ENCODE measurements around the gene TBC1D3G.
"Not testable (repeated sequence)": the region's sequence is repeated elsewhere in the genome, so short reads cannot be mapped to it uniquely, and the experiment has no call there.

Gene TBC1D3G

GRCh38 chr17:36323584-36323983 is at the start of gene TBC1D3G:
TSS of gene TBC1D3G (plus strand) at chr17:36323884. CDS start at chr17:36325412, 1,528 bp downstream.
- H3K9me3 ChIP-seq (ENCODE audit: control insufficient read depth in 1 of 2, low read length in 2 of 2); H3K27ac ChIP-seq (ENCODE audit: low read length); H3K4me3 ChIP-seq (ENCODE audit: low read depth in 1 of 2, low read length in 2 of 2); H3K36me3 ChIP-seq (ENCODE audit: control insufficient read depth in 1 of 2, insufficient read depth in 2 of 2, low read length in 2 of 2); H3K27me3 ChIP-seq (ENCODE audit: low read depth, low read length); H3K4me1 ChIP-seq (ENCODE audit: control insufficient read depth in 1 of 2, insufficient read depth in 2 of 2, low read length in 2 of 2): not testable (repeated sequence)

- not testable (repeated sequence) for H3K36me3 ChIP-seq (ENCODE audit: control insufficient read depth in 1 of 2, insufficient read depth in 2 of 2, low read length in 2 of 2); H3K4me3 ChIP-seq (ENCODE audit: low read depth in 1 of 2, low read length in 2 of 2); H3K9me3 ChIP-seq (ENCODE audit: control insufficient read depth in 1 of 2, low read length in 2 of 2); H3K27ac ChIP-seq (ENCODE audit: low read length); H3K4me1 ChIP-seq (ENCODE audit: control insufficient read depth in 1 of 2, insufficient read depth in 2 of 2, low read length in 2 of 2); H3K27me3 ChIP-seq (ENCODE audit: low read depth, low read length)
These were observed 40.4 kb upstream of the TBC1D3G start for GRCh38 chr17:36283256-36283655.

- H3K27ac ChIP-seq (ENCODE audit: low read length), result not testable (repeated sequence)
These were observed 39.5 kb upstream of the TBC1D3G start for GRCh38 chr17:36284219-36284618.

GRCh38 chr17:36289965-36290612 is 33.6 kb upstream of the TBC1D3G start:
- not testable (repeated sequence) for H3K27me3 ChIP-seq (ENCODE audit: low read depth, low read length); H3K4me3 ChIP-seq (ENCODE audit: low read depth in 1 of 2, low read length in 2 of 2); H3K9me3 ChIP-seq (ENCODE audit: control insufficient read depth in 1 of 2, low read length in 2 of 2); H3K4me1 ChIP-seq (ENCODE audit: control insufficient read depth in 1 of 2, insufficient read depth in 2 of 2, low read length in 2 of 2); H3K36me3 ChIP-seq (ENCODE audit: control insufficient read depth in 1 of 2, insufficient read depth in 2 of 2, low read length in 2 of 2); H3K27ac ChIP-seq (ENCODE audit: low read length)

More at GRCh38 chr17:36284219-36284618, 39.5 kb upstream of the TBC1D3G start:
- not testable (repeated sequence) for H3K27me3 ChIP-seq (ENCODE audit: low read depth, low read length); H3K4me3 ChIP-seq (ENCODE audit: low read depth in 1 of 2, low read length in 2 of 2); H3K36me3 ChIP-seq (ENCODE audit: control insufficient read depth in 1 of 2, insufficient read depth in 2 of 2, low read length in 2 of 2); H3K4me1 ChIP-seq (ENCODE audit: control insufficient read depth in 1 of 2, insufficient read depth in 2 of 2, low read length in 2 of 2); H3K9me3 ChIP-seq (ENCODE audit: control insufficient read depth in 1 of 2, low read length in 2 of 2)

- H3K27me3 ChIP-seq (ENCODE audit: low read depth, low read length); H3K9me3 ChIP-seq (ENCODE audit: control insufficient read depth in 1 of 2, low read length in 2 of 2); H3K36me3 ChIP-seq (ENCODE audit: control insufficient read depth in 1 of 2, insufficient read depth in 2 of 2, low read length in 2 of 2); H3K4me3 ChIP-seq (ENCODE audit: low read depth in 1 of 2, low read length in 2 of 2); H3K27ac ChIP-seq (ENCODE audit: low read length); H3K4me1 ChIP-seq (ENCODE audit: control insufficient read depth in 1 of 2, insufficient read depth in 2 of 2, low read length in 2 of 2): not testable (repeated sequence)
These were observed 28.5 kb upstream of the TBC1D3G start for GRCh38 chr17:36295161-36295560.

GRCh38 chr17:36315736-36316135 is 7.9 kb upstream of the TBC1D3G start:
- not testable (repeated sequence) for H3K27ac ChIP-seq (ENCODE audit: low read length); H3K27me3 ChIP-seq (ENCODE audit: low read depth, low read length); H3K4me3 ChIP-seq (ENCODE audit: low read depth in 1 of 2, low read length in 2 of 2); H3K9me3 ChIP-seq (ENCODE audit: control insufficient read depth in 1 of 2, low read length in 2 of 2); H3K36me3 ChIP-seq (ENCODE audit: control insufficient read depth in 1 of 2, insufficient read depth in 2 of 2, low read length in 2 of 2); H3K4me1 ChIP-seq (ENCODE audit: control insufficient read depth in 1 of 2, insufficient read depth in 2 of 2, low read length in 2 of 2)

- not testable (repeated sequence) for H3K4me3 ChIP-seq (ENCODE audit: low read depth in 1 of 2, low read length in 2 of 2); H3K9me3 ChIP-seq (ENCODE audit: control insufficient read depth in 1 of 2, low read length in 2 of 2); H3K4me1 ChIP-seq (ENCODE audit: control insufficient read depth in 1 of 2, insufficient read depth in 2 of 2, low read length in 2 of 2); H3K27ac ChIP-seq (ENCODE audit: low read length); H3K27me3 ChIP-seq (ENCODE audit: low read depth, low read length); H3K36me3 ChIP-seq (ENCODE audit: control insufficient read depth in 1 of 2, insufficient read depth in 2 of 2, low read length in 2 of 2)
These were observed 38.8 kb downstream of the TBC1D3G start for GRCh38 chr17:36362496-36362895.

GRCh38 chr17:36375938-36376337 is 52.3 kb downstream of the TBC1D3G start:
- not testable (repeated sequence) for H3K4me3 ChIP-seq (ENCODE audit: low read depth in 1 of 2, low read length in 2 of 2); H3K27me3 ChIP-seq (ENCODE audit: low read depth, low read length); H3K27ac ChIP-seq (ENCODE audit: low read length); H3K36me3 ChIP-seq (ENCODE audit: control insufficient read depth in 1 of 2, insufficient read depth in 2 of 2, low read length in 2 of 2); H3K4me1 ChIP-seq (ENCODE audit: control insufficient read depth in 1 of 2, insufficient read depth in 2 of 2, low read length in 2 of 2); H3K9me3 ChIP-seq (ENCODE audit: control insufficient read depth in 1 of 2, low read length in 2 of 2)

All from muscle layer of duodenum (tissue), 2 donors.